CD8-positive, alpha-beta memory T cell (primary cell): ENCODE results near the gene FNDC3B. TPM values are rescaled to one million over a fixed set of nuclear protein-coding genes. Genes with fewer than 3 reads are reported as not detected.

Experiments used
- CTCF ChIA-PET: fragments of 350-600 bp; sonication (Branson Sonifier 250); formaldehyde crosslinking; loops from one replicate; lab custom pipeline; 2021; ENCODE audit warnings: antibody characterized with exemption; lab: Charles Lee
- POLR2A ChIA-PET: fragments of 350-600 bp; sonication (Branson Sonifier 250); formaldehyde crosslinking; loops from one replicate; lab custom pipeline; 2021; ENCODE audit warnings: antibody characterized with exemption; lab: Charles Lee
- DNase-seq, 5 donors: peaks; one replicate each; pipeline versions ENCODE4 v3.0.0 to v3.0.0-alpha.2; 2020 to 2022; ENCODE audit warnings: mixed read lengths in 1 of 5
- H3K27ac ChIP-seq: one replicate; pipeline ENCODE4 v1.7.0; 2013; ENCODE audit warnings: low read depth, mild to moderate bottlenecking, low read length, moderate library complexity
- H3K27me3 ChIP-seq: 2 replicates; pipeline ENCODE4 v1.7.0; 2013; ENCODE audit warnings: low read length, mild to moderate bottlenecking; ENCODE audit not compliant: insufficient read depth, poor library complexity, severe bottlenecking
- H3K36me3 ChIP-seq: 2 replicates; pipeline ENCODE4 v1.7.0; 2013; ENCODE audit warnings: mild to moderate bottlenecking, low read length, moderate library complexity; ENCODE audit not compliant: insufficient read depth
- H3K4me1 ChIP-seq: 2 replicates; pipeline ENCODE4 v1.7.0; 2013; ENCODE audit warnings: mild to moderate bottlenecking, low read length, moderate library complexity; ENCODE audit not compliant: insufficient read depth
- H3K4me3 ChIP-seq: 2 replicates; pipeline ENCODE4 v1.7.0; 2013; ENCODE audit warnings: mild to moderate bottlenecking, low read length
- H3K9me3 ChIP-seq: 2 replicates; pipeline ENCODE4 v1.7.0; 2013; ENCODE audit warnings: mild to moderate bottlenecking, low read length
- H3K27ac Mint-ChIP-seq, 8 donors: one replicate each; pipeline ENCODE4 v1.8.0; 2020 to 2021; ENCODE audit warnings: mixed read lengths in 8 of 8, mild to moderate bottlenecking in 6 of 8, inconsistent platforms in 3 of 8, moderate library complexity in 3 of 8
- H3K27me3 Mint-ChIP-seq, 2 donors: one replicate each; pipeline ENCODE4 v1.8.0; 2020 to 2021; ENCODE audit warnings: mixed read lengths in 2 of 2, mild to moderate bottlenecking in 1 of 2, moderate library complexity in 1 of 2
- H3K36me3 Mint-ChIP-seq, 3 donors: one replicate each; pipeline ENCODE4 v1.8.0; 2020 to 2021; ENCODE audit warnings: mixed read lengths in 3 of 3, inconsistent platforms in 1 of 3, mild to moderate bottlenecking in 1 of 3
- H3K4me1 Mint-ChIP-seq, 3 donors: one replicate each; pipeline ENCODE4 v1.8.0; 2020 to 2021; ENCODE audit warnings: mixed read lengths in 3 of 3, inconsistent platforms in 1 of 3, mild to moderate bottlenecking in 1 of 3
- H3K4me3 Mint-ChIP-seq, 7 donors: one replicate each; pipeline ENCODE4 v1.8.0; 2020 to 2021; ENCODE audit warnings: mixed read lengths in 7 of 7, mild to moderate bottlenecking in 6 of 7, moderate library complexity in 4 of 7, inconsistent platforms in 2 of 7
- H3K9me3 Mint-ChIP-seq, 5 donors: one replicate each; pipeline ENCODE4 v1.8.0; 2020 to 2022; ENCODE audit warnings: mixed read lengths in 5 of 5, mild to moderate bottlenecking in 3 of 5, moderate library complexity in 2 of 5, inconsistent platforms in 1 of 5
- polyA plus RNA-seq: library from polyadenylated mRNA; unstranded; fragments of 300-500 nt; fragmentation: Illumina TruSeq; gene quantifications from one replicate; pipeline ENCODE4 v1.2.3, GENCODE V29; 2021
- total RNA-seq, 2 experiments: library from RNA; stranded (reverse); gene quantifications; one replicate each; pipeline ENCODE4 v1.2.3, GENCODE V29; 2021

The FNDC3B gene
- total and polyA plus RNA-seq, 3 experiments from 2014 or later, result 8.7 to 18.6 (median 17.4) TPM

GRCh38 chr3:172177046-172177445, 137.7 kb downstream of the FNDC3B start:
- Mint-ChIP-seq H3K27ac (no peak overlapping the region), H3K4me1 (peaks cover 19 to 23% (median 22%) of the 10 kb centered on the region in 3 donors), H3K9me3 (no peaks in the 10 kb centered on the region), H3K4me3 (no peak overlapping the region), H3K36me3 (peaks cover 0 to 9% (median 5%) of the 10 kb centered on the region in 3 donors), H3K27me3 (no peaks in the 10 kb centered on the region)
- ChIA-PET POLR2A (interaction anchor here (0.6 kb wide), 1 partner anchor 1105 kb away, joined by 3 read pairs; no protein-coding TSS in a partner anchor), CTCF (no interaction called here)
- no peaks in the 10 kb centered on the region for H3K4me1 ChIP-seq
- H3K4me3 ChIP-seq, result no peak overlapping the region
- no peaks in the 10 kb centered on the region for H3K9me3 ChIP-seq
- no peak overlapping the region for H3K27ac ChIP-seq
- no peaks in the 10 kb centered on the region for H3K27me3 ChIP-seq
- no peak for DNase-seq
- peaks cover 5% of the 10 kb centered on the region for H3K36me3 ChIP-seq

DNA sequence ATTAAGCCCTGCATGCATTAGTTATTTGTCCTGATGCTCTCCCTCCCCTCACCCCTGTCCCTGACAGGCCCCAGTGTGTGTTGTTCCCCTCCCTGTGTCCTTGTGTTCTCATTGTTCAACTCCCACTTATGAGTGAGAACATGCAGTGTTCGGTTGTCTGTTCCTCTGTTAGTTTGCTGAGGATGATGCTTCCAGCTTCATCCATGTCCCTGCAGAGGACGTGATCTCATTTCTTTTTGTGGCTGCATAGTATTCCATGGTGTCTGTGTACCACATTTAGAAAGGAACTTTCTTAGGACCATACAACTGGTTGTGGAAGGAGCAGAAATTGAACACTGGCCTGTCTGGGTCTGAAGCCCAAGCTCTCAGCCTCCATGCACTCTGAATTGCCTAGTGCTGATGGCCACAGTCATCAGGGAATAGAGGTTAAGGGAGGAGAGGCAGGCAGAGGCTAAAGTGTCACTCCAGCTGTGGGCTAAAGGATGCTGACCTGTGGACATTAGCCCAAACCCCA, 138.5 kb downstream of the FNDC3B start:
- Histone ChIP-seq H3K36me3 (peaks cover 5% of the 10 kb centered on the region), H3K9me3 (no peaks in the 10 kb centered on the region), H3K27me3 (no peaks in the 10 kb centered on the region), H3K27ac (no peak overlapping the region), H3K4me1 (no peaks in the 10 kb centered on the region), H3K4me3 (no peak overlapping the region)
- H3K4me1 Mint-ChIP-seq, result peaks cover 27 to 30% (median 29%) of the 10 kb centered on the region in 3 donors
- no peak overlapping the region for H3K27ac Mint-ChIP-seq
- peaks cover 0 to 9% (median 5%) of the 10 kb centered on the region in 3 donors for H3K36me3 Mint-ChIP-seq
- H3K9me3 Mint-ChIP-seq, result no peaks in the 10 kb centered on the region
- no peaks in the 10 kb centered on the region for H3K27me3 Mint-ChIP-seq
- no peak overlapping the region for H3K4me3 Mint-ChIP-seq
- ChIA-PET POLR2A (no interaction called here), CTCF (no interaction called here)
- DNase-seq, result no peak

- ChIA-PET CTCF (no interaction called here), POLR2A (no interaction called here)
- no peaks in the 10 kb centered on the region for H3K27me3 Mint-ChIP-seq
- H3K27ac Mint-ChIP-seq, result no peak overlapping the region
- peaks cover 0 to 9% (median 5%) of the 10 kb centered on the region in 3 donors for H3K36me3 Mint-ChIP-seq
- peaks cover 5% of the 10 kb centered on the region for H3K36me3 ChIP-seq
- H3K4me3 Mint-ChIP-seq, result no peak overlapping the region
- H3K4me1 ChIP-seq, result no peaks in the 10 kb centered on the region
- DNase-seq, result no peak
- H3K27ac ChIP-seq, result no peak overlapping the region
- peaks cover 14 to 27% (median 27%) of the 10 kb centered on the region in 3 donors for H3K4me1 Mint-ChIP-seq
- H3K9me3 Mint-ChIP-seq, result no peaks in the 10 kb centered on the region
- H3K27me3 ChIP-seq, result no peaks in the 10 kb centered on the region
- no peak overlapping the region for H3K4me3 ChIP-seq
- no peaks in the 10 kb centered on the region for H3K9me3 ChIP-seq
Measured at GRCh38 chr3:172179680-172180399, 140.5 kb downstream of the FNDC3B start.

DNA sequence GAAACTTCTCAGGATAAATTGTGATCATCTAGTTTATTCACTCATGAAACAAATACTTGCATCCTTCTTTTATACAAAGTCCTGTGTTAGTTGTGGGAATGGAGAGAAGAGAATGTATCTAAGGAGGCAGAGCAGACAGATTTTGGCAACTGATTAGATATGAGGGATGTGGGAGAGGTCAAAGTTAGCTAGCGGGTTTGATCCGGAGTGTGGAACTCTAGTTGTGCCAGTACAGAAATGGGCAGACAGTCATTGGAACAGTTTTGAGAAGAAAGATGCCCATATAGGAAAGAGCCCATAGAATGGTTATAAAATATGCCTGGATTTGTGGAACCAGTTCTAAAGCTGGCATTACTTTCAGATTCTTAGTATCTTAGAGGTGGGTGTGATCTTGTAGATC, 141.1 kb downstream of the FNDC3B start:
- Mint-ChIP-seq H3K4me1 (peaks cover 14 to 27% (median 24%) of the 10 kb centered on the region in 3 donors), H3K27me3 (no peaks in the 10 kb centered on the region), H3K36me3 (peaks cover 0 to 9% (median 5%) of the 10 kb centered on the region in 3 donors), H3K27ac (no peak overlapping the region), H3K4me3 (no peak overlapping the region), H3K9me3 (no peaks in the 10 kb centered on the region)
- Histone ChIP-seq H3K9me3 (no peaks in the 10 kb centered on the region), H3K4me1 (no peaks in the 10 kb centered on the region), H3K27me3 (no peaks in the 10 kb centered on the region), H3K4me3 (no peak overlapping the region), H3K36me3 (peaks cover 5% of the 10 kb centered on the region), H3K27ac (no peak overlapping the region)
- no peak for DNase-seq
- CTCF ChIA-PET, result no interaction called here
- POLR2A ChIA-PET, result no interaction called here

DNA sequence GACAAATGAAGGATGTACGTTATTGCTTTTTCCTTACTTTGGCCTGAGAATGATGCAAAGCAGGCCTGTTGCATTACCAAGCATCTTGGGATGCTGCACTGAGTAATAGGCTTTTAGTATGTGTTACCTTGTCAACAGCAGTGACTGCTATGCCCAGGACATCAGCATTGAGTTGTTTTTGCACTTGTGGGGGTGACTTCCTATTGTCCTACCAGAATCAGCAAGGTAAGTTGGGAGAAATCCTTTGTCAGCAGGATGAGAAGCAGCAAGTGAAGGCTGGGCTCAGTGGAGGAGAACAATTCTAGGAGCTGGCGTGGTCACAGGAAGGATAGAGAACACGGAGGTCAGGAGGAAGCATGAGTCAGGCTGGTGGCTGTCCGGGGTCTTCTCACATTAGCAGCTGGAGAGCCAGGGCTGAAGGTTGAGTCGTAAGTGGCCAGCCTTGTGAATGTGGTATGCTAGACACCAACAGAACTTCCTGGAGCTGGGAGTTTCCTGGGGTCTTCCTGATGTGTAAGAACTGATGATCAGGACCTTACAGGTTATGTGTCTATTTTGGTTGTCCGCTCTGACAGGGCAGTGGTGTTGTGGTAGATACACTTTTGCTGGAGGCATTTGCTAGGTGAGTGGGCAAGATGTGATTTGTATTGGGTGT, 142.7 kb downstream of the FNDC3B start:
- Histone ChIP-seq H3K27ac (no peak overlapping the region), H3K9me3 (no peaks in the 10 kb centered on the region), H3K27me3 (no peaks in the 10 kb centered on the region), H3K4me3 (no peak overlapping the region), H3K36me3 (peaks cover 5% of the 10 kb centered on the region), H3K4me1 (no peaks in the 10 kb centered on the region)
- Mint-ChIP-seq H3K4me1 (peaks cover 14 to 27% (median 19%) of the 10 kb centered on the region in 3 donors), H3K27ac (peak overlapping the region in 2 of 8 donors; percentile 19 to 38), H3K27me3 (no peaks in the 10 kb centered on the region), H3K4me3 (peak overlapping the region in 2 of 7 donors; percentile 48 to 54), H3K9me3 (no peaks in the 10 kb centered on the region), H3K36me3 (peaks cover 0 to 9% (median 5%) of the 10 kb centered on the region in 3 donors)
- ChIA-PET CTCF (no interaction called here), POLR2A (interaction anchor here (0.7 kb wide), 2 partner anchors 12 to 125 kb away, joined by 7 read pairs; no protein-coding TSS in a partner anchor)
- no peak for DNase-seq

DNA sequence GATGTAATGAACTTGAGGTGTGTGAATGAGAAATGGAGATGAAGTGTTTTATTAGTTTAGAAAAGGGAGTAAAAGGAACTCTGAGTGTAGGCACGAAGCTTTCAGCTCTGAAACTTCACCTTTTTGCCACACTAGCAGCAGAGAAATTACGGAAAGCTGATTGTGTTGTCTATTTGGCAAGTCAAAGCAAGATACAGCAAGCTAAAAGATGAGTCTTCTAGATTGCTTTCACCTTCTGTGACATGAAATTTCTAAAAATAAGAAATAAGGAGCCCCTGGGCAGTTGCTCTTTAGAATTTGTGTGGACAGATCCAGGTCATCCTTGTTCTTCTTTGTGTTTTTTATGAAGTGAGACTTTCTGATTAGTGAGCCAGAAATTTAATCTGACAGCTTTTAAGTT, 143.4 kb downstream of the FNDC3B start:
- Mint-ChIP-seq H3K27ac (peak overlapping the region in 2 of 8 donors; percentile 7 to 42), H3K4me3 (no peak overlapping the region), H3K36me3 (peaks cover 0 to 9% (median 5%) of the 10 kb centered on the region in 3 donors), H3K27me3 (no peaks in the 10 kb centered on the region), H3K9me3 (no peaks in the 10 kb centered on the region), H3K4me1 (peaks cover 14 to 27% (median 19%) of the 10 kb centered on the region in 3 donors)
- H3K27me3 ChIP-seq, result no peaks in the 10 kb centered on the region
- H3K4me3 ChIP-seq, result no peak overlapping the region
- H3K9me3 ChIP-seq, result no peaks in the 10 kb centered on the region
- H3K36me3 ChIP-seq, result peaks cover 5% of the 10 kb centered on the region
- H3K4me1 ChIP-seq, result no peaks in the 10 kb centered on the region
- POLR2A ChIA-PET, result interaction anchor here (0.7 kb wide), 1 partner anchor 126 kb away, joined by 7 read pairs; no protein-coding TSS in a partner anchor
- no peak overlapping the region for H3K27ac ChIP-seq
- DNase-seq, result no peak
- CTCF ChIA-PET, result no interaction called here

GRCh38 chr3:172184106-172184822, 144.9 kb downstream of the FNDC3B start:
- H3K4me3 ChIP-seq, result no peak overlapping the region
- no peak for DNase-seq
- Mint-ChIP-seq H3K4me3 (no peak overlapping the region), H3K9me3 (no peaks in the 10 kb centered on the region), H3K4me1 (peaks cover 14 to 27% (median 19%) of the 10 kb centered on the region in 3 donors), H3K27me3 (no peaks in the 10 kb centered on the region), H3K36me3 (peaks cover 0 to 8% (median 0%) of the 10 kb centered on the region in 3 donors), H3K27ac (no peak overlapping the region)
- no peaks in the 10 kb centered on the region for H3K9me3 ChIP-seq
- H3K27me3 ChIP-seq, result no peaks in the 10 kb centered on the region
- ChIA-PET POLR2A (no interaction called here), CTCF (interaction anchor here (0.8 kb wide), 1 partner anchor 92 kb away, joined by 3 read pairs; no protein-coding TSS in a partner anchor)
- H3K36me3 ChIP-seq, result no peaks in the 10 kb centered on the region
- H3K4me1 ChIP-seq, result no peaks in the 10 kb centered on the region
- H3K27ac ChIP-seq, result no peak overlapping the region
